Lower leg skin (tissue), 3 donors: Measurements from ENCODE around the gene CLEC18A.

ENCODE experiments used
- CTCF ChIP-seq, 3 donors: fragments of 450-650 bp; IDR thresholded peaks; one replicate each; pipeline ENCODE4 v1.5.1; 2016; ENCODE audit warnings: antibody characterized with exemption in 3 of 3, mild to moderate bottlenecking in 3 of 3, moderate library complexity in 2 of 3
- POLR2A ChIP-seq, 2 donors: fragments of 450-650 bp; IDR thresholded peaks; one replicate each; pipeline ENCODE4 v1.6.1; 2016 to 2017; ENCODE audit warnings: antibody characterized with exemption in 2 of 2, mild to moderate bottlenecking in 1 of 2, moderate library complexity in 1 of 2

- no peak for TF ChIP-seq POLR2A (IDR thresholded peaks at IDR 0.05)
- no peak for TF ChIP-seq CTCF (IDR thresholded peaks at IDR 0.05)
Measured at GRCh38 chr16:69918241-69918640, 32.9 kb upstream of the CLEC18A start.
